ENCODE data around the gene ELL2. TPM values are rescaled to one million over a fixed set of nuclear protein-coding genes. Genes with fewer than 3 reads are reported as not detected.

Gene ELL2
- total RNA-seq, 1 donor from 2014 or later, result 14.2 TPM

DNA sequence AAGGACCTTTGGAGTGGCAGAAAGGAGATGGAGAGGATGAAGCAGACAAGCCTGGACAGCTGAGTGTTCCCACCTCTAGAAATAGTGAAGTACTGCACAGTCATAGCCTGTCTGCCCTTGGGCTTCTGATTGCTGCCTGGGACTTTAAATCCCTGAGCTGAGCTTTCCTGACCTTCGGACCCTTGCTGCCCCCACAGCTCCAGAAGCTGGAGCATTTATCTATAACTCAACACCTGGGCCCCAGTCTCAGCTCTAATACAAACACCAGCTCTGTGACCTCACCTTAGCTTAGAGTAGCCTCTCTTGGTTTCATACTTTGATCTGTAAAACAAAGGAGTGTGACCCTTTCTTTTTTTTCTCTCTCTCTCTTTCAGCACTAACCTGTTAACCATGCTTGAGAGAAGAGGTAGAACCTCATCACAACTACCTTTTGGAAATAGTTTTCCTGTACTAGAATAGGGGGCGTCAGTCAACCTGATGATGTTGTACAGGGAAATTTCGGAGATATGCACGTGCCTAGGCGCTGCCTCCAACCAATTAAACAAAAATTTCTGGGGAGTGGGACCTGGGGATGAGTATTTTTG lies 25.4 kb upstream of the ELL2 start:
- no peaks in the 10 kb centered on the region for H3F3A ChIP-seq (ENCODE audit: low read depth)
- Mint-ChIP-seq H3K9me3 (no peaks in the 10 kb centered on the region), H3K4me3 (no peak overlapping the region), H3K27ac (peak overlapping the region; percentile 33), H3K36me3 (no peaks in the 10 kb centered on the region), H3K27me3 (ENCODE audit: insufficient read depth, low read depth) (no peaks in the 10 kb centered on the region), H3K4me1 (peaks cover 3% of the 10 kb centered on the region)
- H3K9ac ChIP-seq, result no peak overlapping the region
- H3K4me2 ChIP-seq, result no peak overlapping the region
- H4K20me1 ChIP-seq (ENCODE audit: low read depth), result no peaks in the 10 kb centered on the region
- TF ChIP-seq EZH2 (IDR thresholded peaks at IDR 0.05) (no peak), EZH2phosphoT487 (IDR thresholded peaks at IDR 0.05) (no peak)
- TF ChIP-seq, protein P1, sequence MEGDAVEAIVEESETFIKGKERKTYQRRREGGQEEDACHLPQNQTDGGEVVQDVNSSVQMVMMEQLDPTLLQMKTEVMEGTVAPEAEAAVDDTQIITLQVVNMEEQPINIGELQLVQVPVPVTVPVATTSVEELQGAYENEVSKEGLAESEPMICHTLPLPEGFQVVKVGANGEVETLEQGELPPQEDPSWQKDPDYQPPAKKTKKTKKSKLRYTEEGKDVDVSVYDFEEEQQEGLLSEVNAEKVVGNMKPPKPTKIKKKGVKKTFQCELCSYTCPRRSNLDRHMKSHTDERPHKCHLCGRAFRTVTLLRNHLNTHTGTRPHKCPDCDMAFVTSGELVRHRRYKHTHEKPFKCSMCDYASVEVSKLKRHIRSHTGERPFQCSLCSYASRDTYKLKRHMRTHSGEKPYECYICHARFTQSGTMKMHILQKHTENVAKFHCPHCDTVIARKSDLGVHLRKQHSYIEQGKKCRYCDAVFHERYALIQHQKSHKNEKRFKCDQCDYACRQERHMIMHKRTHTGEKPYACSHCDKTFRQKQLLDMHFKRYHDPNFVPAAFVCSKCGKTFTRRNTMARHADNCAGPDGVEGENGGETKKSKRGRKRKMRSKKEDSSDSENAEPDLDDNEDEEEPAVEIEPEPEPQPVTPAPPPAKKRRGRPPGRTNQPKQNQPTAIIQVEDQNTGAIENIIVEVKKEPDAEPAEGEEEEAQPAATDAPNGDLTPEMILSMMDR (IDR thresholded peaks at IDR 0.05), result no peak
- H3K9me3 ChIP-seq (ENCODE audit: low read depth), result no peaks in the 10 kb centered on the region
- H3K36me3 ChIP-seq, result no peaks in the 10 kb centered on the region
- no peak overlapping the region for H3K4me3 ChIP-seq
- no peak for DNase-seq (ENCODE audit: low spot score)
- H3K27ac ChIP-seq, result no peak overlapping the region
- no peak overlapping the region for H2AFZ ChIP-seq (replicated peaks)
- H3K27me3 ChIP-seq, result no peaks in the 10 kb centered on the region
- no peaks in the 10 kb centered on the region for H3K79me2 ChIP-seq (ENCODE audit: low read depth)
- H3K4me1 ChIP-seq, result no peaks in the 10 kb centered on the region

DNA sequence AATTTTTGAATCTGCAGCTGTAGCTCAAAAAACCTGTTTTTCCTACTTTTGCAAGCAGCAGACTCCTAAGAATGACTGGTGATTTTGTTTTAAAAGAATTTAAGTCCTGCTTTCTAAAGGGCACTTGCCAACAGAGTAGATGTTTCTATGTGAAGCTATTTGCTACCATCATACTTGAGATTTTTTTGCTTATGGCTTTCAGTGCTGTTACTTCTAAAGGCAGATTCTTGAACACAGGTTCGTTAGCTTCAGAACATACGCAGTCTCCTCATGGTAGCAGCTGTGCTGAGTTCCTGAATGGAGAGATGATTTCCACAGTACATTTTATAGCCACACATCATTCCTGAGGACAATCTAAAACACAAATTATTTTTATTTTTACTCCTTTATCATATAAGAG lies 24.4 kb upstream of the ELL2 start:
- Histone ChIP-seq H3F3A (ENCODE audit: low read depth) (no peaks in the 10 kb centered on the region), H3K27ac (no peak overlapping the region), H3K4me3 (no peak overlapping the region), H3K4me2 (no peak overlapping the region), H3K27me3 (no peaks in the 10 kb centered on the region), H2AFZ (replicated peaks) (peak overlapping the region; percentile 70), H4K20me1 (ENCODE audit: low read depth) (no peaks in the 10 kb centered on the region), H3K79me2 (ENCODE audit: low read depth) (no peaks in the 10 kb centered on the region), H3K9me3 (ENCODE audit: low read depth) (no peaks in the 10 kb centered on the region), H3K9ac (no peak overlapping the region), H3K4me1 (no peaks in the 10 kb centered on the region), H3K36me3 (no peaks in the 10 kb centered on the region)
- no peak overlapping the region for H3K27ac Mint-ChIP-seq
- no peaks in the 10 kb centered on the region for H3K36me3 Mint-ChIP-seq
- TF ChIP-seq EZH2 (IDR thresholded peaks at IDR 0.05) (no peak), EZH2phosphoT487 (IDR thresholded peaks at IDR 0.05) (no peak)
- TF ChIP-seq, protein P1 (IDR thresholded peaks at IDR 0.05), result no peak
- H3K4me3 Mint-ChIP-seq, result no peak overlapping the region
- no peak for DNase-seq (ENCODE audit: low spot score)
- H3K4me1 Mint-ChIP-seq, result peaks cover 3% of the 10 kb centered on the region
- H3K9me3 Mint-ChIP-seq, result no peaks in the 10 kb centered on the region
- H3K27me3 Mint-ChIP-seq (ENCODE audit: insufficient read depth, low read depth), result no peaks in the 10 kb centered on the region

DNA sequence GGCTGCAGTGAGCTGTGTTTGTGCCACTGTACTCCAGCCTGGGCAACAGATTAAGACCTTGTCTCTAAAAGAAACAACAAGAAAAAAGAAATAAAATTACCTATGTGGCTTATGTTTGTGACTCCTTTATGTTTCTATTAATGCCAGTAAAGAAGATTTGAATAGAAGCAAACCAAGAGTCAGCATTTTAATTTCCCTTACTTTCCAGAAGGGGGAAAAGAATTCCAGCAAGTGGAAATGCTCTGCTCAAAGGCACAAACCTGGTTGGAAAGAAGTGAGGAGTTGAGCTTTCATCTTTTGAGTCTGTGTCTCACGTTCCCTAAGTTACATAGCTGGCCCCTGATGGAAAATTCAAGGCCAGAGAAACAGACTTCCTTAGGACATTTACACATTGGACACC lies 23.6 kb upstream of the ELL2 start:
- Histone ChIP-seq H3K9ac (no peak overlapping the region), H3K79me2 (ENCODE audit: low read depth) (no peaks in the 10 kb centered on the region), H3K27me3 (no peaks in the 10 kb centered on the region), H3K36me3 (no peaks in the 10 kb centered on the region), H3K4me2 (no peak overlapping the region), H3K4me1 (no peaks in the 10 kb centered on the region), H4K20me1 (ENCODE audit: low read depth) (no peaks in the 10 kb centered on the region), H3K27ac (no peak overlapping the region), H3F3A (ENCODE audit: low read depth) (no peaks in the 10 kb centered on the region), H2AFZ (replicated peaks) (no peak overlapping the region), H3K9me3 (ENCODE audit: low read depth) (no peaks in the 10 kb centered on the region), H3K4me3 (no peak overlapping the region)
- TF ChIP-seq, protein P1 (IDR thresholded peaks at IDR 0.05), result no peak
- TF ChIP-seq EZH2phosphoT487 (IDR thresholded peaks at IDR 0.05), result no peak
- no peak for TF ChIP-seq EZH2 (IDR thresholded peaks at IDR 0.05)
- Mint-ChIP-seq H3K27me3 (ENCODE audit: insufficient read depth, low read depth) (no peaks in the 10 kb centered on the region), H3K4me3 (no peak overlapping the region), H3K9me3 (no peaks in the 10 kb centered on the region), H3K36me3 (no peaks in the 10 kb centered on the region), H3K27ac (no peak overlapping the region), H3K4me1 (peaks cover 3% of the 10 kb centered on the region)
- DNase-seq (ENCODE audit: low spot score), result no peak

All from neural progenitor cell (in vitro differentiated cells).